ENCODE measurements around the gene BACE2. TPM values are rescaled to one million over a fixed set of nuclear protein-coding genes. Genes with fewer than 3 reads are reported as not detected.

BACE2 gene
- total RNA-seq, 1 experiment from 2014 or later, result 23.2 TPM

DNA sequence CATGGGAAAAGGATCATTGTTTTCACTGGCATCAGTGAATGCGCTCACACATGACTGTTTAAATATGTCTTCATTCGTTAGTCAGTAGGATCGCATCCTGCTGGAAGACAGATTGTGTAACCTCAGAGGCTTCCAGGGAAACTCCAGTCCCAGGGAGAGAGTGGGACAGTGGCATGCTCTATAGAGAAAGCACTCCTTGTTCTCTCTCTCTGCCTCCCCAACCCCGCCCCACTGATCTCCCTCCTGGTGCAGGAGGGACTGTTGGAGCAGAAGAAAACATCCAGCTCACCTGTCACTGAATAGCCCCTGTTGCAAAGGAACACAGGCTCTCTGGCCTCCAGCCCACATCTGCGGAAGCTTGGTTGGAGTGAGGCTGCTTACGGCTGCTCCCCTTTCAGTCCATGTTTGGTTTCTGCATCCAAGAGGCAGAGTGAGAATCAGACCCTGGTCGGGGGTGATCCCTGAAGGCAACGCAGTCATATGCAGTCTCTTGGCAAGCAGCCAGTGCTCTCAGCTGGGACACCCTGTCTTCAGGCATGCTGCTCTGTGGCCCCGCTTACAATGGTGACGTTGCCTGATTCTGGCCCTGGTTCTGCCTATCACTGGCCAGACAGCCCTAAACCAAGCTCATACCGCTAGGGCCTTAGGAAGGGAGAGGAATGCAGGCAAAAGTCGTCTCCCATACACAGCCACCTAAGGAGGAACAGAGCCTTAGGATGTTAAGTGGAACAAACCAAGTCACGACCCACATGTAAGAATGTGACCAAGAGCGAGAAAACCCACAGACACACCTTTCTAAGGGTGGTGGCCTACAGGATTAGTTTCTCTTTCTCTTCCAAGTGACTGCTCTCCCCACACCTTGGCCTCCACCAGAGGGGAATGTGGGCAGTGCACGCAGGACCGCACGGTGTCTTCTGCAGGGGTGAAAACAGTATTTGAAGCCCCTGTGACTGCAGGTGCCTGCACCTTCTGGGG lies 39.7 kb downstream of the BACE2 start:
- H3K4me2 ChIP-seq (ENCODE audit: low read length), result no peak overlapping the region
- BruUV-seq (replicated peaks), result no TSS peak
- ChIA-PET RAD21 (ENCODE audit: low non-redundant PET in 1 of 2, low total read pairs in 2 of 2, uncharacterized antibody in 2 of 2, unreplicated experiment in 2 of 2) (no interaction called here), POLR2A (no interaction called here), CTCF (no interaction called here)
- no peak overlapping the region for H3K9ac ChIP-seq (ENCODE audit: low read length)
- DNase-seq (ENCODE audit: low read depth, low spot score) (no peak), ATAC-seq (no peak)
- H3K79me2 ChIP-seq (ENCODE audit: insufficient read depth, low read length), result no peaks in the 10 kb centered on the region
- H4K20me1 ChIP-seq (ENCODE audit: insufficient read depth), result no peaks in the 10 kb centered on the region
- H3K4me3 ChIP-seq (replicated peaks in 1 of 2; ENCODE audit: low read depth in 1 of 2, low read length in 2 of 2), result no peak overlapping the region
- no peaks in the 10 kb centered on the region for H3K9me3 ChIP-seq (ENCODE audit: control insufficient read depth in 1 of 2, insufficient read depth in 1 of 2, low read depth in 1 of 2, low read length in 2 of 2)
- no peaks in the 10 kb centered on the region for H3K4me1 ChIP-seq (ENCODE audit: control insufficient read depth in 1 of 2, insufficient read depth in 2 of 2, low read length in 2 of 2)
- no peak overlapping the region for H3K27ac ChIP-seq (ENCODE audit: low read depth, low read length)
- H2AFZ ChIP-seq (ENCODE audit: low read depth, low read length, poor library complexity, severe bottlenecking), result no peak overlapping the region
- TF ChIP-seq SP1 (IDR thresholded peaks at IDR 0.05; ENCODE audit: low read depth) (no peak), POLR2A (IDR thresholded peaks at IDR 0.05; ENCODE audit: borderline replicate concordance, extremely low read depth, insufficient read depth, insufficient read length) (no peak), TCF7L2 (IDR thresholded peaks at IDR 0.05; ENCODE audit: borderline replicate concordance, extremely low read depth, insufficient read depth, insufficient read length) (no peak), POLR2AphosphoS5 (IDR thresholded peaks at IDR 0.05; ENCODE audit: low read depth, low read length) (no peak), JUND (IDR thresholded peaks at IDR 0.05) (no peak), ZFX (IDR thresholded peaks at IDR 0.05) (no peak), SIN3A (IDR thresholded peaks at IDR 0.05; ENCODE audit: low read depth) (no peak), FOSL1 (IDR thresholded peaks at IDR 0.05; ENCODE audit: low read depth) (no peak), MAX (IDR thresholded peaks at IDR 0.05) (no peak), RAD21 (IDR thresholded peaks at IDR 0.05; ENCODE audit: low read depth) (no peak)
- TF ChIP-seq, protein P1, sequence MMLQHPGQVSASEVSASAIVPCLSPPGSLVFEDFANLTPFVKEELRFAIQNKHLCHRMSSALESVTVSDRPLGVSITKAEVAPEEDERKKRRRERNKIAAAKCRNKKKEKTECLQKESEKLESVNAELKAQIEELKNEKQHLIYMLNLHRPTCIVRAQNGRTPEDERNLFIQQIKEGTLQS (IDR thresholded peaks at IDR 0.05), result no peak
- intact Hi-C loops (cut with micrococcal nuclease), result no loop called here
- H3K36me3 ChIP-seq (ENCODE audit: control insufficient read depth in 1 of 2, insufficient read depth in 2 of 2, low read length in 2 of 2), result no peaks in the 10 kb centered on the region
- no peaks in the 10 kb centered on the region for H3K9me2 ChIP-seq (ENCODE audit: insufficient read depth)
- H3K27me3 ChIP-seq (ENCODE audit: insufficient read depth, low read length), result no peaks in the 10 kb centered on the region

DNA sequence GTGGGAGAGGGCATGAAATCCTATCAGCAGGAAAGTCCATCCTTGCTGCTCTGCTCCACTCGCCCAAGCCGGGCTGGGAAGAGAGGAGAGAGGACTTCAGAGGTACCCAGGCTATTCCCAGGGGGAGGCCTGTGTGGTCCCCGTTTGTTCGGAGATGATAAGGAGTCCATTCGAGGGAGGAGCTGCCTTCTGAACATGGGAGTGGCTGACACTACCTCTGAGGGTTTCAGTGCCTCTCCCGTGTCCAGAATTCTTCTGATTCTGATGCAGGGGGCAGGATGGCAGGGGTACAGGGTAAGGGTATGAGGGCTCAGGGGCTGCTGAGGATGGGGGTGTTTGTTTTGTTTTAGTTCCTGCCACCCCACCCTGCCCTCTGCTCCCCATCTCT lies 40.4 kb downstream of the BACE2 start:
- Histone ChIP-seq H4K20me1 (ENCODE audit: insufficient read depth) (no peaks in the 10 kb centered on the region), H3K4me2 (ENCODE audit: low read length) (no peak overlapping the region), H3K9ac (ENCODE audit: low read length) (no peak overlapping the region), H3K4me3 (replicated peaks in 1 of 2; ENCODE audit: low read depth in 1 of 2, low read length in 2 of 2) (no peak overlapping the region), H3K27ac (ENCODE audit: low read depth, low read length) (no peak overlapping the region), H2AFZ (ENCODE audit: low read depth, low read length, poor library complexity, severe bottlenecking) (no peak overlapping the region), H3K4me1 (ENCODE audit: control insufficient read depth in 1 of 2, insufficient read depth in 2 of 2, low read length in 2 of 2) (no peaks in the 10 kb centered on the region), H3K9me3 (ENCODE audit: control insufficient read depth in 1 of 2, insufficient read depth in 1 of 2, low read depth in 1 of 2, low read length in 2 of 2) (no peaks in the 10 kb centered on the region), H3K79me2 (ENCODE audit: insufficient read depth, low read length) (no peaks in the 10 kb centered on the region), H3K36me3 (ENCODE audit: control insufficient read depth in 1 of 2, insufficient read depth in 2 of 2, low read length in 2 of 2) (no peaks in the 10 kb centered on the region), H3K9me2 (ENCODE audit: insufficient read depth) (no peaks in the 10 kb centered on the region), H3K27me3 (ENCODE audit: insufficient read depth, low read length) (no peaks in the 10 kb centered on the region)
- ATAC-seq, result no peak
- ChIA-PET RAD21 (ENCODE audit: low non-redundant PET in 1 of 2, low total read pairs in 2 of 2, uncharacterized antibody in 2 of 2, unreplicated experiment in 2 of 2) (no interaction called here), CTCF (no interaction called here), POLR2A (no interaction called here)
- DNase-seq (ENCODE audit: low read depth, low spot score), result no peak
- BruUV-seq (replicated peaks), result no TSS peak
- intact Hi-C loops (cut with micrococcal nuclease), result no loop called here
- no peak for TF ChIP-seq SP1 (IDR thresholded peaks at IDR 0.05; ENCODE audit: low read depth)
- TF ChIP-seq, protein P2, sequence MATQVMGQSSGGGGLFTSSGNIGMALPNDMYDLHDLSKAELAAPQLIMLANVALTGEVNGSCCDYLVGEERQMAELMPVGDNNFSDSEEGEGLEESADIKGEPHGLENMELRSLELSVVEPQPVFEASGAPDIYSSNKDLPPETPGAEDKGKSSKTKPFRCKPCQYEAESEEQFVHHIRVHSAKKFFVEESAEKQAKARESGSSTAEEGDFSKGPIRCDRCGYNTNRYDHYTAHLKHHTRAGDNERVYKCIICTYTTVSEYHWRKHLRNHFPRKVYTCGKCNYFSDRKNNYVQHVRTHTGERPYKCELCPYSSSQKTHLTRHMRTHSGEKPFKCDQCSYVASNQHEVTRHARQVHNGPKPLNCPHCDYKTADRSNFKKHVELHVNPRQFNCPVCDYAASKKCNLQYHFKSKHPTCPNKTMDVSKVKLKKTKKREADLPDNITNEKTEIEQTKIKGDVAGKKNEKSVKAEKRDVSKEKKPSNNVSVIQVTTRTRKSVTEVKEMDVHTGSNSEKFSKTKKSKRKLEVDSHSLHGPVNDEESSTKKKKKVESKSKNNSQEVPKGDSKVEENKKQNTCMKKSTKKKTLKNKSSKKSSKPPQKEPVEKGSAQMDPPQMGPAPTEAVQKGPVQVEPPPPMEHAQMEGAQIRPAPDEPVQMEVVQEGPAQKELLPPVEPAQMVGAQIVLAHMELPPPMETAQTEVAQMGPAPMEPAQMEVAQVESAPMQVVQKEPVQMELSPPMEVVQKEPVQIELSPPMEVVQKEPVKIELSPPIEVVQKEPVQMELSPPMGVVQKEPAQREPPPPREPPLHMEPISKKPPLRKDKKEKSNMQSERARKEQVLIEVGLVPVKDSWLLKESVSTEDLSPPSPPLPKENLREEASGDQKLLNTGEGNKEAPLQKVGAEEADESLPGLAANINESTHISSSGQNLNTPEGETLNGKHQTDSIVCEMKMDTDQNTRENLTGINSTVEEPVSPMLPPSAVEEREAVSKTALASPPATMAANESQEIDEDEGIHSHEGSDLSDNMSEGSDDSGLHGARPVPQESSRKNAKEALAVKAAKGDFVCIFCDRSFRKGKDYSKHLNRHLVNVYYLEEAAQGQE (IDR thresholded peaks at IDR 0.05; ENCODE audit: low read depth), result no peak
- no peak for TF ChIP-seq ELF1 (IDR thresholded peaks at IDR 0.05; ENCODE audit: borderline replicate concordance, low read depth)
- no peak for TF ChIP-seq FOSL1 (IDR thresholded peaks at IDR 0.05; ENCODE audit: low read depth)
- no peak for TF ChIP-seq JUND (IDR thresholded peaks at IDR 0.05)
- TF ChIP-seq, protein P3, sequence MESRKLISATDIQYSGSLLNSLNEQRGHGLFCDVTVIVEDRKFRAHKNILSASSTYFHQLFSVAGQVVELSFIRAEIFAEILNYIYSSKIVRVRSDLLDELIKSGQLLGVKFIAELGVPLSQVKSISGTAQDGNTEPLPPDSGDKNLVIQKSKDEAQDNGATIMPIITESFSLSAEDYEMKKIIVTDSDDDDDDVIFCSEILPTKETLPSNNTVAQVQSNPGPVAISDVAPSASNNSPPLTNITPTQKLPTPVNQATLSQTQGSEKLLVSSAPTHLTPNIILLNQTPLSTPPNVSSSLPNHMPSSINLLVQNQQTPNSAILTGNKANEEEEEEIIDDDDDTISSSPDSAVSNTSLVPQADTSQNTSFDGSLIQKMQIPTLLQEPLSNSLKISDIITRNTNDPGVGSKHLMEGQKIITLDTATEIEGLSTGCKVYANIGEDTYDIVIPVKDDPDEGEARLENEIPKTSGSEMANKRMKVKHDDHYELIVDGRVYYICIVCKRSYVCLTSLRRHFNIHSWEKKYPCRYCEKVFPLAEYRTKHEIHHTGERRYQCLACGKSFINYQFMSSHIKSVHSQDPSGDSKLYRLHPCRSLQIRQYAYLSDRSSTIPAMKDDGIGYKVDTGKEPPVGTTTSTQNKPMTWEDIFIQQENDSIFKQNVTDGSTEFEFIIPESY (IDR thresholded peaks at IDR 0.05; ENCODE audit: extremely low read depth, insufficient replicate concordance, low read length), result no peak
- no peak for TF ChIP-seq POLR2AphosphoS5 (IDR thresholded peaks at IDR 0.05; ENCODE audit: low read depth, low read length)

Data from HCT116 (cell line).